Measurements from ENCODE around the gene ACOXL. TPM values are rescaled to one million over a fixed set of nuclear protein-coding genes. Genes with fewer than 3 reads are reported as not detected.
A peak's percentile ranks its signal among the peaks of the same experiment; 100 is the strongest.

The ACOXL gene
- total RNA-seq, 6 experiments from 2014 or later, result not detected

DNA sequence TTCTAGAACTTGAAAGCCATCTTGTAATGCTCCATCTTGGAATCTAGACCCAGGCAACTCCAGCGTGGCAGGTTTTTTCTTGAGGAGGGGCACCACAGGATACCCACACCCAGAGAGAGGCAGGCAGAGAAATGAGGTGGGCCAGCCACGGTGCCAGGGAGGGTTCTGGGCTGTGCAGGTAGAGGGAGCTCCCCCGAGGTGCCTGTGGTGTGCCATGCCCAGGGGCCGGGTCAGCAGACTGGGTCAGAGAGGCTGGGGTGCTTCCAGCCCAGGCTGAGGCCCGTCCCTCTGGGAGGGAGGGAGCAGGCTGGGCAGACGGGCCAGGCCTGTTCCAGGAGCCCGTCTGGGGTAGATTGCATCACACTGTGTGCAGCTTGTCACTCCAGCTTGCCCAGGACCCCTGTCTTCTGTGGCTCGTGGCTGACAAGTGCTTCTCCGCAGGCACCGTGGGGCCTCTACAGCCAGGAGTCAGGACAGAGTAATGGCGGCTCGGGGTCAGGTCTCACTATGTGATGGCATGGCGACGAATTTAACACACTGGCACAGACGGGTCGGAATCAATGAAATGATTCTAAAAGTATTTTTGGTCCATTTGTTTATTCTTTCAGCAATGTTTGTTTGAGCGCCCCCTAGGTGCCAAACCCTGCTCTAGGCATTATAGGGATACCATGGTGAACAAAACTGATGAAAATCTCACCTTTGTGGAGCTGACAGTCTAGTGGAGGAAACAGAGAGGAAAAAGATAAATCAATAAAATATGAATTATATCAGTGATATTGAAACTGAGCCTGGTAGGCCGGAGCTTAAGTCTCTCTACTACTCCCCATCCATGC is 144.0 kb downstream of the ACOXL start:
- H3K27ac ChIP-seq, result no peak overlapping the region
- H3K4me1 ChIP-seq, result no peaks in the 10 kb centered on the region
- no peak overlapping the region for H3K4me3 ChIP-seq
- no peaks in the 10 kb centered on the region for H3K9me3 ChIP-seq
- intact Hi-C loops (cut with DNase I), result no loop called here
- DNase-seq (no peak), ATAC-seq (peak in 1 of 4 donors; percentile 17)
- no peaks in the 10 kb centered on the region for H3K27me3 ChIP-seq
- TF ChIP-seq POLR2A (IDR thresholded peaks at IDR 0.05), result no peak
- TF ChIP-seq, protein P1, sequence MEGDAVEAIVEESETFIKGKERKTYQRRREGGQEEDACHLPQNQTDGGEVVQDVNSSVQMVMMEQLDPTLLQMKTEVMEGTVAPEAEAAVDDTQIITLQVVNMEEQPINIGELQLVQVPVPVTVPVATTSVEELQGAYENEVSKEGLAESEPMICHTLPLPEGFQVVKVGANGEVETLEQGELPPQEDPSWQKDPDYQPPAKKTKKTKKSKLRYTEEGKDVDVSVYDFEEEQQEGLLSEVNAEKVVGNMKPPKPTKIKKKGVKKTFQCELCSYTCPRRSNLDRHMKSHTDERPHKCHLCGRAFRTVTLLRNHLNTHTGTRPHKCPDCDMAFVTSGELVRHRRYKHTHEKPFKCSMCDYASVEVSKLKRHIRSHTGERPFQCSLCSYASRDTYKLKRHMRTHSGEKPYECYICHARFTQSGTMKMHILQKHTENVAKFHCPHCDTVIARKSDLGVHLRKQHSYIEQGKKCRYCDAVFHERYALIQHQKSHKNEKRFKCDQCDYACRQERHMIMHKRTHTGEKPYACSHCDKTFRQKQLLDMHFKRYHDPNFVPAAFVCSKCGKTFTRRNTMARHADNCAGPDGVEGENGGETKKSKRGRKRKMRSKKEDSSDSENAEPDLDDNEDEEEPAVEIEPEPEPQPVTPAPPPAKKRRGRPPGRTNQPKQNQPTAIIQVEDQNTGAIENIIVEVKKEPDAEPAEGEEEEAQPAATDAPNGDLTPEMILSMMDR (IDR thresholded peaks at IDR 0.05), result peak in 1 of 4 donors; percentile 12
- WGBS (ENCODE audit: insufficient coverage, low coverage, low lambda C conversion rate, missing lambda C conversion rate), result 68% methylated on average over 4 of the region's 18 CpGs
- H3K36me3 ChIP-seq, result no peaks in the 10 kb centered on the region

DNA sequence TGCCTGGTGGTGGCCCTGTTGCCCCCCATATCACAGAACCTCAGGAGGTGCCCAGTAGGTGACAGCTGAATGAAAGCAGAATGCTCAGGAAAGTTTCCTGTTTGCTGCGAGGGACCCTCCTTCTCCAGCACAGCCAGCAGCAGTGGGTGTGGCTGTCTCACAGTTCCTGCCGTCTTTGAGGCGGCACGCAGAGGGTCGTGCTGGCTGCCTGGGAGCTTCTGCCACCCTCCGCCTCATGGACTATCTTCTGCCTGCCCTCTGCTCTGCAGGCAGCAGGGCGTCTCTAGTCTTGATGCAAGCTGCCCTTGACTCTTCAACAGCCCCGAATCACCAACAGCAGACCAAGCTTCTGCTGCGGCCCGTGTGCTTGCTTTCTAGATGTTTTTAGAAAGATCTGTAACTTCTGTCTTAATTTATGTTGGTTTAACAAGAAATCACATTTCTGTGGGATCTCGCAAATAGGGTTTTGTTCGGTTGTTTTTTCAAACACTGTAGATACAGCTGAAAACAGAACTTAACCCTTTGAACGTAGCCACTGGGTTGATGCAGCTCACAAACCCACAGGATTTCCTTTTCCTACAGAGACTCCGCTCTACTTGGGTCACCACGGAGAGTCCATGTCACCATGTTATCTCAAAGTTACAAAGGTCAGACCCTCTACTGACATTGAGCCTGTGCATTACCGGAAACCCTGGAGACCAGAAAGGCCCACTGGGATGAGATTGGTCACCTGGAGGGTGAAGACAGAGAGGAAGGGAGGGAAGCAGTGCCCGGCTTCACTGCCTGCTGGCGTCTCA is 144.9 kb downstream of the ACOXL start:
- intact Hi-C loops (cut with DNase I), result no loop called here
- Histone ChIP-seq H3K36me3 (no peaks in the 10 kb centered on the region), H3K4me3 (no peak overlapping the region), H3K27me3 (no peaks in the 10 kb centered on the region), H3K27ac (no peak overlapping the region), H3K4me1 (no peaks in the 10 kb centered on the region), H3K9me3 (no peaks in the 10 kb centered on the region)
- ATAC-seq (no peak), DNase-seq (no peak)
- TF ChIP-seq, protein P1 (IDR thresholded peaks at IDR 0.05), result no peak
- TF ChIP-seq POLR2A (IDR thresholded peaks at IDR 0.05), result no peak
- 34% methylated on average over 14 of the region's 18 CpGs for WGBS (ENCODE audit: insufficient coverage, low coverage, low lambda C conversion rate, missing lambda C conversion rate)

DNA sequence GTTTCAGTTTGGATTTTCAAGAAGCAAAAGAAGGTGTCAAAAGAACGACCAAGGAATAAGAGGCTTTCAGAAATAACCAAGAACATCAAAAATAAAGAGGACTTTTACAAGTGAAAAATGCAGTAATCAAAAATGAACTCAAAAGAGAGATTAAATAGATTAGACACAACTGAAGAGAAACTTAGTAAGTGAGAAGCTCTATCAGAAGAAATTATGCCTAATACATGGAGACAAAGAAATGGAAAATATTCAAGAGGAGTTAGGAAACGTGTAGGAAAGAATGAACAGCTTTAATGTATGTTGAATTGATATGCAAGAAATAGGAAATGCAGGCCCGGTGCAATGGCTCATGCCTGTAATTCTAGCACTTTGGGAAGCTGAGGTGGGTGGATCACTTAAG is 145.8 kb downstream of the ACOXL start:
- ATAC-seq (no peak), DNase-seq (no peak)
- H3K27me3 ChIP-seq, result no peaks in the 10 kb centered on the region
- no peaks in the 10 kb centered on the region for H3K36me3 ChIP-seq
- intact Hi-C loops (cut with DNase I), result no loop called here
- H3K27ac ChIP-seq, result no peak overlapping the region
- 62% methylated on average over 3 of the region's 3 CpGs for WGBS (ENCODE audit: insufficient coverage, low coverage, low lambda C conversion rate, missing lambda C conversion rate)
- no peak overlapping the region for H3K4me3 ChIP-seq
- no peak for TF ChIP-seq POLR2A (IDR thresholded peaks at IDR 0.05)
- TF ChIP-seq, protein P1 (IDR thresholded peaks at IDR 0.05), result no peak
- H3K4me1 ChIP-seq, result no peaks in the 10 kb centered on the region
- H3K9me3 ChIP-seq, result no peaks in the 10 kb centered on the region

DNA sequence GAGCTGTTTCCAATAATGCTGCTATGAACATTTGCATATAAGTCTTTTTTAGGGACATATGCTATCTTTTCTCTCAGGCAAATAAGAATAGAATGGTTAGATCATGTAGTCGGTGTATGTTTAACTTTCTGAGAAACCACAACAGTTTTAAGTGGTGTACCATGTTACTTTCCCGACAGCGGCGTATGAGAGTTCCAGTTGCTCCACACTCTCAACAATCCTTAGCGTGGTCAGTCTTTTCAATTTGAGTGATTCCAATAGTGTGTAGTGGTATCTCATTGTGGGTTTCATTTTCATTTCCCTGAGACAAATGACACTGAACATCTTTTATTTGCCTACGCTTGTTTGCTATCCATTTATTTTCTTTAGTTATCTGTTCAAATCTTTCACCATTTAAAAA is 149.5 kb downstream of the ACOXL start:
- ATAC-seq, result no peak
- 83% methylated on average over 6 of the region's 6 CpGs for WGBS (ENCODE audit: insufficient coverage, low coverage, low lambda C conversion rate, missing lambda C conversion rate)

More for the DNA sequence above, 149.5 kb downstream of the ACOXL start:
- Histone ChIP-seq H3K4me3 (no peak overlapping the region), H3K9me3 (no peaks in the 10 kb centered on the region), H3K27me3 (no peaks in the 10 kb centered on the region), H3K4me1 (no peaks in the 10 kb centered on the region), H3K36me3 (no peaks in the 10 kb centered on the region), H3K27ac (no peak overlapping the region)
- TF ChIP-seq, protein P1 (IDR thresholded peaks at IDR 0.05), result no peak
- no peak for TF ChIP-seq POLR2A (IDR thresholded peaks at IDR 0.05)
- intact Hi-C loops (cut with DNase I), result no loop called here
- no peak for DNase-seq

Data from right lobe of liver (tissue), 6 donors.